HG03378 (cell line): ENCODE measurements around the gene PATL2.
"Not testable (repeated sequence)": the region's sequence is repeated elsewhere in the genome, so short reads cannot be mapped to it uniquely, and the experiment has no call there.

Experiments used
- ATAC-seq: cut with Tn5 transposase; IDR thresholded peaks from one replicate; pipeline ENCODE4 v1.9.1; 2021; ENCODE audit warnings: mild to moderate bottlenecking, moderate library complexity; ENCODE audit not compliant: unreplicated experiment

The PATL2 gene

DNA sequence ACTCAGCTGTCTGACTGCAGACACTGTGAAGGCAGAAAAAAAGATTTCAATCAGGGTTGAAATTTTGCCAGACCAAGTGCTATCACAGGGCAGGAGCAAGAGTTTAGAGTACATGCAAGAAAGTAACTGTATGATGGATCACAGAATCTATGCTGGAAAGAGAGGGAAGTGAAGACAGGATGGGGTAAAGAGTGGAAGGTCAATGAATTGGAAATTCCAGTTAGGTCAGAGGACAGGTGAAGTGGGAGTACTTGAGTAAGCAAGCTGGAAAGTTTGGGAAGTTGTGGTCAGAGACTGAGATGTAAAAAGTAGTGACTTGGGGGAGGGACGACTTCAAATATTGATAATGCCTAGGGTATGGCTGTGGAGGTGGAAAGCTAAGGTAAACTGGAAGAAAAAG is 54.8 kb downstream of the PATL2 start:
- no peak for ATAC-seq

DNA sequence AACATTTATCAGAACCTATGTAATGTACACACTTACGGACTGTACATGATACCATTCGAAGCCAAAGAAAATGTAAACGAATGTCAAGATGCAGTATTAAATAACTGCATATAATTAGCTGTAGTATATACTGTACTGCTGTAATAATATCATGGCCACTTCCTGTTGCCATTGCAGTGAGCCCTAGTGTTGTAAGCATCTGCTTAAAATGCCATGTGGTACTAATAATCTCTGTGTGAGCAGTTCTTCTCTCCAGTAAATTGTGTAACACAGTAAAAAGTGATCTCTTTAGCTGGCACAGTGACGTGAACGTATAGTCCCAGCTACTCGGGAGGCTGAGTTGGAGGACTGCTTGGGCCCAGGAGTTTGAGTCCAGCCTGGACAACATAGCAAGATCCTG is 56.3 kb downstream of the PATL2 start:
- no peak for ATAC-seq

DNA sequence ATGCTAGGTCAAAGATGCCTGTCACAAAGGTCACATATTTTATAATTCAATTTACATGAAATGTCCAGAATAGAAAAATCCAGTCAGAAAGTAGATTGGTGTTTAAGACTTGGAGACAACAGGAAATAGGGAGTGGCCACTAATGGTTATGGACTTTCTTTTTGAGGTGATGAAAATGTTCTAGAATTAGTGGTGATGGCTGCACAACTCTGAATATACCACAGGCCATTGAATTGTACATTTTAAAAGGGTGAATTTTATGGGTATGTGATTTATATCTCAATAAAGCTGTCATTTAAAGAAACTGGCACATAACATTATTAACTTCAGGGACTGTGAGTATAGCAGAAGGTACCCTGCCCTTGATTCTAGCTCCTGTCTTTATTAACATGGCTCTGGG is 63.5 kb downstream of the PATL2 start:
- no peak for ATAC-seq

DNA sequence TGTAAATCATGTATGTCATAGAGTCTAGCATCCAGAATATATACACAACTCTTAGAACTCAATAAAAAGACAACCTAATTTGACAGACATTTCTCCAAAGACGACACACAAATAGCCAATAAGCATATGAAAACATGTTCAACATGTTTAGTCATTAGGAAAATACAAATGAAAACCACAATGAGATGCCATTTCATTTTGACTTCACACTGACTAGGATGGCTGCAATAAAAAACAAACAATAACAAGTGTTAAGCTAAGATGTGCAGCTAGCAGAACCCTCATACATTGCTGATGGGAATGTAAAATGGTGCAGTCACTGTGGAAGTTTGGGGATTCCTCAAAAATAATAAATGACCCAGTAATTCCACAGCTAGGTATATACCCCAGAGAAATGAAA is 64.1 kb downstream of the PATL2 start:
- no peak for ATAC-seq

DNA sequence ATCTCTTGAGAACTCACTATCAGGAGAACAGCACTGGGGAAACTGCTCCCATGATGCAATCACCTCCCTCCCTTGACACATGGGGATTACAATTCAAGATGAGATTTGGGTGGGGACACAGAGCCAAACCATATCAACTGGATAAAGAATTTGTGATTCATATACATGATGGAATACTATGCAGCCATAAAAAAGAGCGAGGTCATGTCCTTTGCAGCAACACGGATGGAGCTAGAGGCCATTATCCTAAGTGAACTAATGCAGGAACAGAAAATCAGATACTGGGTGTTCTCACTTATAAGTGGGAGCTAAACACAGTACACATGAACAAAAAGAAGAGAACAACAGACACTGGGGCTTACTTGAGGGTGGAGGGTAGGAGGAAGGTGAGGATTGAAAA is 64.7 kb downstream of the PATL2 start:
- ATAC-seq = no peak

DNA sequence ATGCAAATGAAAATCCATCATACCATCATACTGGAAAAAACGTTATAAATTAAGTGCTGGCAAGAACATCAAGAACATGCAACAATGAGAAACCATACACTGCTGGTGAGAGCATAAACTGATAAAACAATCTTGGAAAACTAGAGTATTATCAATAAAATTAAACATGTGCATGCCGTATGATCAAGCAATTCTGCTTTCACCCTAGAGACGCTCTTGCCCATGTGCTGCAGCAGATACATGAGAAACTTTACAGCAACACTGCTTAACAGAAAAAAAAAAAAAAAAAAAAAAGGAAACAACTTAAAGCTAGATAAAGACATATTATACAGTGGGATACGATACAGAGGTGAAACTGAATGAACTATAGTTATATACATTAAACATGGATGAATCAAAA is 69.5 kb downstream of the PATL2 start:
- ATAC-seq = no peak

DNA sequence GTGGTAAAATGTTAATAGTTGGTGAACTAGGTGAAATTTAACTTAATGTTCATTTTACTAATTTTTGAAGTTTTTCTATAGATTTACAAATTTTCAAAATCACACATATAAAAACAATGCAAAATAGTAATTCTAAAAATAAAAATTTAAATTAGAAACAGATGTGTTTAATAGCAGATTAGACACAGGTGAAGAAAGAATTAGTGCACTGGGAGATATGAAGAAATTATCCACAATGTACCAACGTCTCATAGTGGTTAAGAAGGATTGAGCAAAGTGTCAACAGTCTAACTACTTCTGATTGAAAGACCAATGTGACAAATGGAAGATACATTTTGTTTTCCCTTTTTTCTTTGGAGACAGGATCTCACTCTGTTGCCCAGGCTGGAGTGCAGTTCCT is 74.1 kb downstream of the PATL2 start:
- no peak for ATAC-seq

DNA sequence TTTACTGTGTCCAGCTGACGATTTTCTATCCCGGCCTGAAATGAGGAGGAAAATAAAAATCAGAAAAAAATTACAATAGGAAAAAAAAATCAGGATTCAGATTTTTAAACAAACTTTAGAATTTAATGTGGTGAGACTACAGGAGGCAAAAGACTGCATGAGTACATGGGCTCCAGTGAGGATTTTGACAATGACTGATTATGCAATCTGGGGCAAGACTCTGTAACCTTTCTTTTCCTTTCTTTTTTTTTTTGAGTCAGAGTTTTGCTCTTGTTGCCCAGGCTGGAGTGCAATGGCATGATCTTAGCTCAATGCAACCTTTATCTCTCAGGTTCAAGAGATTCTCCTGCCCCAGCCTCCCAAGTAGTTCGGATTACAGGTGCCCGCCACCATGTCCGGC is 77.5 kb downstream of the PATL2 start:
- ATAC-seq = no peak

DNA sequence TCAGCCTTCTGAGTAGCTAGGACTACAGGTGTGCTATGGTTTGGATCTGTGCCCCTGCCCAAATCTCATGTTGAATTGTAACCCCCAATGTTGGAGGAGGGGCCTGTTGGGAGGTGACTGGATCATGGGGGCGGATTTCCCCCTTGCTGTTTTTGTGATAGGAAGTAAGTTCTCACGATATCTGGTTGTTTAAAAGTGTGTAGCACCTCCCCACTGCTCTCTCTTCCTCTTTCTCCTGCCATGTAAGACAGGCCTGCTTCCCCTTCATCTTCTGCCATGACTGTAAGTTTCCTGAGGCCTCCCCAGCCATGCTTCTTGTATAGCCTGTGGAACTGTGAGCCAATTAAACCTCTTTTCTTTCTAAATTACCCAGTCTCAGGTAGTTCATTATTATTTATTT is 85.8 kb downstream of the PATL2 start:
- ATAC-seq = not testable (repeated sequence)

DNA sequence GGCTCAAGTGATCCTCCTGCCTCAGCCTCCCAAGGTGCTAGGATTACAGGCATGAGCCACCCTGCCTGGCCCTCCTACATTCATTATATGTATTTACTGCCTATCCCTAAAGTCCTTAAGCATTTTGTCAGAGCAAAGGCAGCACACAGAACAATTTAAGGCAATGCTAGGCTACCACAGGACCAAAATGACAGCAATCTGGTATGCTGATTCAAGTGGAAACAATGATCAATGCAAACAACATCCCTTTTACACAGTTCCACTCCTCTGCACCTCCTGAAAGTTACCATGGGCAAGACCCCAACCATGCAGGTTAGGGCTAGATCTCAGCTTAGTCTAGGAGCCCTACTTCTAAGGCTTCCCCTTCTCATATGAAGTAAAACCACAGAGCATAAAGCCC is 87.9 kb downstream of the PATL2 start:
- no peak for ATAC-seq

DNA sequence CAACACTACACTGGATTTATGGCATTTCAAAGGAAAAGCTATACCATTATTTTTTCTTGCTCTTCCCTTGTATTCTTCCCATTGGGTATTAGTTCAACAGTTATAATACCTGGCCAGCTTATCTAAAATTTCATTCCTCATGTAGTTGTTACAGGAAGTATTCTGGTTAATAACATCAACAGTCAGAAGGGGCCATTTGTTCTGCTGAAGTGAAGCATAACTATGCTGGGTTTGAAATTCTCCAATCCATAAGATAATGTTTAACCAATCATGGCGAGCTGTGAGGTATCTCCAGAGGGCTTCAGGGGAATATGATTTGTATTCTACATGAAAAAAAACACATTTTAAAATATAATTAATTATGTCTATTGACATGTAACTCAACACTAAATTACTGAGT is 91.0 kb downstream of the PATL2 start:
- ATAC-seq = no peak

DNA sequence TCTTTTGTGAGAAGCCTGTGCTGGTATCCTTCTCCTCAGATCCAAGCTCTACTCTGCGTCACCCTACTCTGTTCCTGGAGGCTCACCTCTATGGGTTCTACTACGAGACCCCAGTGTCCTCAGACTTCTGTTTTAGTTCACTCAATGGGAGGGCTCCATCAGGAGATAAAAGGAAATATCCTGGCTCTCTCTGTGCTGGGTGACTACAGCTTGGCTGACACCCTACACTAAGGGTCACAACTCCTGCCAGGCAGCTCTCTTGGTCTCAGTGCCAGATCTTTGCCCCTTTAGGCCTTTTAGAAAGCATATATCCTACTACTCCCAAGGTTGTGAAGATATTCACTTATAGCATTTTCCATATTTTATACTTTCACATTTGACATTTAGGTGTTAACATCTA is 94.1 kb downstream of the PATL2 start:
- no peak for ATAC-seq
